ENCODE measurements around the gene PBX1. TPM values are rescaled to one million over a fixed set of nuclear protein-coding genes. Genes with fewer than 3 reads are reported as not detected.

The PBX1 gene
- total RNA-seq, 4 donors from 2014 or later, result 25.8 to 31.0 (median 27.1) TPM

DNA sequence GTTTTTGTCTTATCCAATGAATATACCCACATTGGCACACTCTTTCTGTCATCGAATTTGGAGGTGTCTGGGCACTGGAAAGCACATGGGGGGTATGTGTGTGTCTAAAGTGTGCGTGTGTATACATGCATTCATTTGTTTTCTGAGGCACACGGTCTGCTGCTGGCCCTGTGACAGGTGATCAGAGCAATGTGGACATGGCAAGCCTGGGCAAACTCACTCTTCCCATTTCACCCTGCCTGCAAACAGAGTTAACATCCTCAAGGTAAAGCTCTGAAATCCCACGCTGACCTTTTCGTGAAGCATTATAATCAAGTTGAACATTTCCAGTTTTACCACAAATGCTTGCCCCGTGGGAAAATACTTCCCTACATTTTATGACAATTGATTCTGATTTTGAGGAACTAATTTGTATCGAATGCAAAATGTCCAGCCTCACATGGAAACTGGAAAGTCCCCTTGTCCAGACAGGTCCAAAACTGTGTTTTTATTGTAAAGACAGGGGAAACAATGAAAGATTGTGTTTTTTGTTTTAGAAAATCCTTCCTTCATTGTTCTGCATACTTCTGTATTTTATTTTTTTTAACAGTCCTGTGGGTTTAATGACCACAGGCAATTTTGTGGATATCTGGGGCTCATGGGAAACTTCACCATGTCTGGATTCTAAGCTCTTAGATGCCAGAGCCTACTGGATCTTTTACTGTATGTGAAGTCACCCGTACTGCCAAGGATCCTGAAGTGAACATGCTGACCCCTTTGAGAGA lies 160.9 kb downstream of the PBX1 start:
- Histone ChIP-seq H3K27me3 (no peaks in the 10 kb centered on the region), H3K4me3 (no peak overlapping the region), H3K9me3 (no peaks in the 10 kb centered on the region), H3K27ac (no peak overlapping the region), H3K4me1 (peaks cover 0 to 69% (median 6%) of the 10 kb centered on the region in 4 donors), H3K36me3 (no peaks in the 10 kb centered on the region)
- WGBS, 2 donors, result 72 to 82% methylated on average over 8 of the region's 8 CpGs
- DNase-seq (ENCODE audit: low spot score in 2 of 2), result no peak
- TF ChIP-seq EP300 (IDR thresholded peaks at IDR 0.05) (no peak), CTCF (IDR thresholded peaks at IDR 0.05) (no peak), POLR2A (IDR thresholded peaks at IDR 0.05) (no peak)

DNA sequence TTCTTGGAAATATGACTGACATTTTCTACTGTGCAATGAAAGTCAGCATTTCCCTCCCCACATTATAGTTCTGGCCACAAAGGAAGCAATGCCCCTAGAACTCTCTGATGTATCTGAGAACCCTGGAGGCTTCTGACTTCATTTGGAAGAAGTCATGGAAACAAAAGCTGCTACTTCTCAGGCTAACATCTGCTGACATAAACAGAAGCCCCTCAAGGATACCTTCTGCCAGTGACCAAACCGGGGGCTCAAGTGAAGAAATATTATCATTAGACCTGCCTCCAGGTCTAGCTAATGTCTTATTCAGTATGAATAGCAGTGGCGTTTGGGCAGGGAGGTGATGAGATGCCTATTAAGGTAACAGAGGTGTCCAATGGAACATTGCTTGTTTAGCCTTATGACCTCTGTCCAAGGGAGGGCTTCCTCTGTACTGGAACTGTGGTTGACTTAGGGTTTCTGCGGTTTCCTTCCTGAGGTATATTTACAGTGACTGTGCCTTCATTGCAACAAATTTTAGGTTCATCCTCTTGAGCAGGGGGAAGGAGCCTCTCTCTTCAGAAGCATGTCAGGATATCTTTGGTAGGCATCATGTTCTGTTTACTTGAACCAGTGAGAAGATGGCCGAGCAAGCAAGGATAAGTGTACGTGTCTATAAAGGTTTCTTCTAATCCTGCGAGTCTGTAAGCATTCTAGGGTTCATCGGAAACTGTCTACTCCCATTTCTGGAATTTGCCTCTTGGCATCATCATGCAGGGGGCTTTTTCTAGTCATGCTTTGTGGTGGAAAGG lies 161.7 kb downstream of the PBX1 start:
- no peaks in the 10 kb centered on the region for H3K36me3 ChIP-seq
- H3K4me3 ChIP-seq, result no peak overlapping the region
- H3K27me3 ChIP-seq, result no peaks in the 10 kb centered on the region
- H3K27ac ChIP-seq, result peak overlapping the region in 1 of 4 donors; percentile 30
- no peak for TF ChIP-seq POLR2A (IDR thresholded peaks at IDR 0.05)
- TF ChIP-seq EP300 (IDR thresholded peaks at IDR 0.05), result peak in 1 of 2 donors; percentile 24
- no peak for DNase-seq (ENCODE audit: low spot score in 2 of 2)
- no peaks in the 10 kb centered on the region for H3K9me3 ChIP-seq
- H3K4me1 ChIP-seq, result peaks cover 0 to 62% (median 6%) of the 10 kb centered on the region in 4 donors
- WGBS, 2 donors, result 71 to 84% methylated on average over 7 of the region's 7 CpGs

DNA sequence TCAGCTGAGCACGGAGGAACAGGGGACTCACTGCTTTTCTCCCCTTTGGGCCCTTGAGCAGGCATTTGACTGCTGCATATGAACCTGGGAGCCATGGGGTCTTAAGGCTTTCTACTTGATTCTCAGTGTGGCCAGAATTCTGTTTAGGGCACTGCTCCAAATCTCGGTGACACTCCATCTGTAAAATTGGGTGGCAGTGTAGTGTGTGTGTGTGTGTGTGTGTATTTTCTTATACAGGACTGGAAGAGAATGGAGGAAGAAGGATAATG lies 162.2 kb downstream of the PBX1 start:
- Histone ChIP-seq H3K27me3 (no peaks in the 10 kb centered on the region), H3K27ac (peak overlapping the region in 1 of 4 donors; percentile 30), H3K36me3 (no peaks in the 10 kb centered on the region), H3K4me3 (no peak overlapping the region), H3K4me1 (peaks cover 0 to 56% (median 6%) of the 10 kb centered on the region in 4 donors), H3K9me3 (no peaks in the 10 kb centered on the region)
- DNase-seq (ENCODE audit: low spot score in 2 of 2), result no peak
- 33 to 37% methylated on average over 2 of the region's 2 CpGs for WGBS, 2 donors
- TF ChIP-seq CTCF (IDR thresholded peaks at IDR 0.05) (no peak), POLR2A (IDR thresholded peaks at IDR 0.05) (no peak), EP300 (IDR thresholded peaks at IDR 0.05) (no peak)

GRCh38 chr1:164723296-164723798 lies 164.4 kb downstream of the PBX1 start:
- no peak for TF ChIP-seq CTCF (IDR thresholded peaks at IDR 0.05)
- no peak for TF ChIP-seq POLR2A (IDR thresholded peaks at IDR 0.05)
- no peak for TF ChIP-seq EP300 (IDR thresholded peaks at IDR 0.05)
- no peaks in the 10 kb centered on the region for H3K9me3 ChIP-seq
- no peaks in the 10 kb centered on the region for H3K36me3 ChIP-seq
- H3K27ac ChIP-seq, result no peak overlapping the region
- 82 to 85% methylated on average over 9 of the region's 9 CpGs for WGBS, 2 donors
- no peak overlapping the region for H3K4me3 ChIP-seq
- no peak for DNase-seq (ENCODE audit: low spot score in 2 of 2)
- H3K4me1 ChIP-seq, result peaks cover 0 to 40% (median 6%) of the 10 kb centered on the region in 4 donors
- H3K27me3 ChIP-seq, result no peaks in the 10 kb centered on the region

DNA sequence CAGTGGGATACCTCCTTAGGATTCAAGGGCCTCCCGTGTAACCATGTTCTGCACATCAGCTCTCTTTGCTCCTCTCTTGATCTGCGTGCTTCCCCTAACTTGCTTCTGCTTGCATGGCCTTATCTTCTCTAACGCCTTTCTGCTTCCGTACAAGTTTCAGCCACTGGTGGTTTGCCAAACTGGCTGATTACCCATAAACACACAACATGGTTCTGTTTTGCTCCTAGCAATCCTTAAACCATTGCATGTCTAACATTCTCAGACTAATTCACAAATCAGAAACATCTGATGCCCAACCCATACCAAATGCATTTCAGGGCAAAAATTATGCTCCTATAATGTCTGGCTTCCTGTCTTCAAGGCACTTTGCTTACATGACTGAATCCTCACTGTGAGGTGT lies 166.4 kb downstream of the PBX1 start:
- no peak for DNase-seq (ENCODE audit: low spot score in 2 of 2)
- H3K4me3 ChIP-seq, result no peak overlapping the region
- H3K4me1 ChIP-seq, result peaks cover 0 to 21% (median 3%) of the 10 kb centered on the region in 4 donors
- no peak overlapping the region for H3K27ac ChIP-seq
- no peaks in the 10 kb centered on the region for H3K9me3 ChIP-seq
- no peak for TF ChIP-seq POLR2A (IDR thresholded peaks at IDR 0.05)
- TF ChIP-seq EP300 (IDR thresholded peaks at IDR 0.05), result no peak
- TF ChIP-seq CTCF (IDR thresholded peaks at IDR 0.05), result no peak
- no peaks in the 10 kb centered on the region for H3K36me3 ChIP-seq
- WGBS, 2 donors, result 78 to 85% methylated on average over 4 of the region's 4 CpGs
- H3K27me3 ChIP-seq, result no peaks in the 10 kb centered on the region
